GM10847 (cell line): ENCODE results near the gene SLC4A1AP.

Experiments
- POLR2A ChIP-seq: IDR thresholded peaks from 2 replicates; pipeline ENCODE4 v1.6.1; 2011; ENCODE audit not compliant: insufficient read length; ENCODE audit errors: extremely low read depth

The SLC4A1AP gene

GRCh38 chr2:27663285-27664153 is at the start of gene SLC4A1AP, which contains the start of gene SUPT7L:
Gene SLC4A1AP, plus strand, starts transcription at chr2:27663889. Its CDS starts 26 bp downstream, at chr2:27663915.
Gene SUPT7L, minus strand, starts transcription at chr2:27663614. Its CDS starts 1,422 bp downstream, at chr2:27662192.
- TF ChIP-seq POLR2A = peak; percentile 43

GRCh38 chr2:27613985-27614384 is 49.7 kb upstream of the SLC4A1AP start:
- TF ChIP-seq POLR2A = no peak

GRCh38 chr2:27615316-27615715 is 48.4 kb upstream of the SLC4A1AP start:
- TF ChIP-seq POLR2A = no peak

- no peak for TF ChIP-seq POLR2A
Measured at GRCh38 chr2:27621524-27621923, 42.2 kb upstream of the SLC4A1AP start.

GRCh38 chr2:27622921-27623384 is 40.7 kb upstream of the SLC4A1AP start:
- TF ChIP-seq POLR2A = no peak

- TF ChIP-seq POLR2A = no peak
Measured at GRCh38 chr2:27624943-27625342, 38.7 kb upstream of the SLC4A1AP start.

- TF ChIP-seq POLR2A = no peak
Measured at GRCh38 chr2:27627963-27628766, 35.5 kb upstream of the SLC4A1AP start.

- peak; percentile 96 for TF ChIP-seq POLR2A
Measured at GRCh38 chr2:27628767-27629709, 34.7 kb upstream of the SLC4A1AP start, which contains the start of the genes CCDC121 and GPN1. Gene CCDC121, minus strand, starts transcription at chr2:27629012. Its CDS starts 1,213 bp downstream, at chr2:27627799. Gene GPN1, plus strand, starts transcription at chr2:27629050. Its CDS starts 9 bp downstream, at chr2:27629059.

- TF ChIP-seq POLR2A = no peak
Measured at GRCh38 chr2:27634291-27634690, 29.4 kb upstream of the SLC4A1AP start.

GRCh38 chr2:27636766-27637165 is 26.9 kb upstream of the SLC4A1AP start:
- TF ChIP-seq POLR2A = no peak

GRCh38 chr2:27638037-27638637 is 25.6 kb upstream of the SLC4A1AP start:
- TF ChIP-seq POLR2A = no peak

- no peak for TF ChIP-seq POLR2A
Measured at GRCh38 chr2:27638709-27639108, 25.0 kb upstream of the SLC4A1AP start.

- no peak for TF ChIP-seq POLR2A
Measured at GRCh38 chr2:27640722-27641245, 22.9 kb upstream of the SLC4A1AP start.

GRCh38 chr2:27645197-27645596 is 18.5 kb upstream of the SLC4A1AP start:
- no peak for TF ChIP-seq POLR2A

GRCh38 chr2:27647289-27647688 is 16.4 kb upstream of the SLC4A1AP start:
- no peak for TF ChIP-seq POLR2A
